Hematopoietic multipotent progenitor cell treated with erythropoietin and hydrocortisone succinate and interleukin-3 and kit ligand, for 4 days (in vitro differentiated cells): Measurements from ENCODE around the gene MSI2.
A peak's percentile ranks its signal among the peaks of the same experiment; 100 is the strongest.

Source experiments
- DNase-seq: peaks from one replicate; pipeline ENCODE4 v3.0.0-alpha.2; 2015

Gene MSI2

GRCh38 chr17:57515662-57516211 is 259.4 kb downstream of the MSI2 start:
- peak; percentile 61 for DNase-seq

- no peak for DNase-seq
Observed at GRCh38 chr17:57516290-57517230, 260.2 kb downstream of the MSI2 start.

GRCh38 chr17:57517273-57517631 is 260.9 kb downstream of the MSI2 start:
- no peak for DNase-seq

- no peak for DNase-seq
Observed at GRCh38 chr17:57517632-57518456, 261.5 kb downstream of the MSI2 start.

- peak; percentile 47 for DNase-seq
Observed at GRCh38 chr17:57518587-57519581, 262.6 kb downstream of the MSI2 start.

- no peak for DNase-seq
Observed at GRCh38 chr17:57519800-57520199, 263.5 kb downstream of the MSI2 start.

GRCh38 chr17:57521606-57522005 is 265.3 kb downstream of the MSI2 start:
- DNase-seq = no peak

- no peak for DNase-seq
Observed at GRCh38 chr17:57522042-57523005, 266.0 kb downstream of the MSI2 start.

GRCh38 chr17:57523926-57524632 is 267.8 kb downstream of the MSI2 start:
- DNase-seq = no peak

GRCh38 chr17:57524839-57525568 is 268.7 kb downstream of the MSI2 start:
- DNase-seq = no peak

- no peak for DNase-seq
Observed at GRCh38 chr17:57527221-57528057, 271.1 kb downstream of the MSI2 start.

GRCh38 chr17:57528058-57528451 is 271.7 kb downstream of the MSI2 start:
- DNase-seq = no peak

GRCh38 chr17:57530026-57530425 is 273.7 kb downstream of the MSI2 start:
- DNase-seq = no peak

- no peak for DNase-seq
Observed at GRCh38 chr17:57530508-57530907, 274.2 kb downstream of the MSI2 start.

GRCh38 chr17:57531078-57531477 is 274.8 kb downstream of the MSI2 start:
- DNase-seq = no peak

- DNase-seq = no peak
Observed at GRCh38 chr17:57531648-57532504, 275.6 kb downstream of the MSI2 start.

- no peak for DNase-seq
Observed at GRCh38 chr17:57532556-57532955, 276.2 kb downstream of the MSI2 start.

- DNase-seq = no peak
Observed at GRCh38 chr17:57532966-57533365, 276.6 kb downstream of the MSI2 start.
